H1 (cell line): ENCODE results near the gene GRXCR1. TPM values are rescaled to one million over a fixed set of nuclear protein-coding genes. Genes with fewer than 3 reads are reported as not detected.

Experiments used
- CTCF ChIA-PET: fragments of 300-600 bp; sonication (Branson Sonifier 250); formaldehyde crosslinking; loops from one replicate; lab custom pipeline; 2021; ENCODE audit not compliant: partially characterized antibody; lab: Charles Lee
- POLR2A ChIA-PET: fragments of 300-600 bp; sonication (Branson Sonifier 250); formaldehyde crosslinking; loops from one replicate; lab custom pipeline; 2021; ENCODE audit warnings: inconsistent platforms; ENCODE audit not compliant: partially characterized antibody; lab: Charles Lee
- DNase-seq, 2 experiments: peaks; one replicate each; pipeline versions ENCODE4 v3.0.0 to v3.0.0-alpha.2; 2010 to 2022; ENCODE audit warnings: low spot score in 2 of 2, low read depth in 1 of 2, mixed read lengths in 1 of 2
- FAIRE-seq: peaks from 2 replicates; lab custom pipeline; 2011; peaks lifted over from hg19 to GRCh38; lab: Jason Lieb, UNC
- H2AFZ ChIP-seq: 2 replicates; pipeline ENCODE4 v1.8.1; 2012; ENCODE audit warnings: low read length, inconsistent platforms
- H2AK5ac ChIP-seq: 2 replicates; pipeline ENCODE4 v1.6.1; 2013; ENCODE audit warnings: low read depth, low read length
- H2BK120ac ChIP-seq: replicated peaks from 2 replicates; pipeline ENCODE3; 2013; ENCODE audit warnings: low read depth, low read length, inconsistent platforms
- H2BK12ac ChIP-seq: 2 replicates; pipeline ENCODE4 v1.6.1; 2013; ENCODE audit warnings: low read depth, low read length
- H2BK15ac ChIP-seq: 2 replicates; pipeline ENCODE4 v1.6.1; 2013; ENCODE audit warnings: low read length
- H2BK20ac ChIP-seq: 2 replicates; pipeline ENCODE4 v1.6.1; 2013; ENCODE audit warnings: low read length
- H2BK5ac ChIP-seq: 2 replicates; pipeline ENCODE4 v1.6.1; 2013; ENCODE audit warnings: low read depth, low read length
- H3K14ac ChIP-seq: 2 replicates; pipeline ENCODE4 v1.6.1; 2013; ENCODE audit warnings: inconsistent platforms; ENCODE audit not compliant: insufficient read length
- H3K18ac ChIP-seq: 2 replicates; pipeline ENCODE4 v1.6.1; 2013; ENCODE audit warnings: low read length; ENCODE audit errors: extremely low read depth
- H3K23ac ChIP-seq: 2 replicates; pipeline ENCODE4 v1.6.1; 2013; ENCODE audit warnings: inconsistent platforms; ENCODE audit not compliant: insufficient read length
- H3K23me2 ChIP-seq: 2 replicates; pipeline ENCODE4 v1.6.1; 2013; ENCODE audit warnings: low read depth, low read length
- H3K27ac ChIP-seq: 2 replicates; pipeline ENCODE4 v1.6.1; 2011; ENCODE audit warnings: low read depth, low read length, inconsistent platforms
- H3K27me3 ChIP-seq, 4 experiments: replicated peaks in 1 of 4; 1 replicate in 1 of 4; 2 replicates in 3 of 4; pipeline versions ENCODE4 v1.6.1 to v1.8.1; 2011 to 2013; ENCODE audit warnings: low read length in 3 of 4, mild to moderate bottlenecking in 3 of 4, inconsistent platforms in 2 of 4, mixed read lengths in 2 of 4, moderate library complexity in 1 of 4; ENCODE audit not compliant: control insufficient read depth in 3 of 4, insufficient read depth in 3 of 4; ENCODE audit errors: extremely low read depth in 1 of 4
- H3K36me3 ChIP-seq, 4 experiments: 2 replicates each; pipeline versions ENCODE4 v1.6.1 to v1.8.1; 2011 to 2013; ENCODE audit warnings: mild to moderate bottlenecking in 4 of 4, low read length in 3 of 4, moderate library complexity in 2 of 4, control low read depth in 1 of 4, inconsistent platforms in 1 of 4; ENCODE audit not compliant: insufficient read depth in 4 of 4, control insufficient read depth in 2 of 4
- H3K4ac ChIP-seq: replicated peaks from 2 replicates; pipeline ENCODE3; 2013; ENCODE audit warnings: low read length, low read depth, mixed read lengths, inconsistent platforms; ENCODE audit not compliant: insufficient read length
- H3K4me1 ChIP-seq, 4 experiments: replicated peaks in 1 of 4; 1 replicate in 1 of 4; 2 replicates in 3 of 4; pipeline versions ENCODE4 v1.6.1 to v1.8.1; 2011 to 2013; ENCODE audit warnings: low read length in 3 of 4, inconsistent platforms in 2 of 4, mixed read lengths in 1 of 4; ENCODE audit not compliant: insufficient read depth in 4 of 4, control insufficient read depth in 3 of 4
- H3K4me2 ChIP-seq, 2 experiments: 2 replicates each; pipeline versions ENCODE4 v1.6.1 to v1.8.1; 2011 to 2013; ENCODE audit warnings: low read depth in 2 of 2, low read length in 2 of 2, control low read depth in 1 of 2, inconsistent platforms in 1 of 2, mild to moderate bottlenecking in 1 of 2; ENCODE audit not compliant: insufficient read depth in 1 of 2
- H3K4me3 ChIP-seq, 4 experiments: fragments of 200-600, 300-600 bp in 1 of 4; sonication (generic), shearing (Covaris generic), sonication (Bioruptor Twin) in 1 of 4; 2 replicates each; pipeline versions ENCODE4 v1.5.1 to v1.8.1; 2011 to 2016; ENCODE audit warnings: low read length in 4 of 4, low read depth in 3 of 4, control low read depth in 2 of 4, inconsistent platforms in 2 of 4, mild to moderate bottlenecking in 2 of 4, mixed read lengths in 1 of 4, moderate library complexity in 1 of 4; ENCODE audit not compliant: insufficient read depth in 2 of 4; ENCODE audit errors: extremely low read depth in 1 of 4
- H3K56ac ChIP-seq: replicated peaks from 2 replicates; pipeline ENCODE3; 2013; ENCODE audit warnings: low read depth, mild to moderate bottlenecking, mixed read lengths, low read length, inconsistent platforms; ENCODE audit not compliant: insufficient read length
- H3K79me1 ChIP-seq: 2 replicates; pipeline ENCODE4 v1.6.1; 2013; ENCODE audit warnings: low read depth, low read length, control low read depth
- H3K79me2 ChIP-seq, 2 experiments: 2 replicates each; pipeline versions ENCODE4 v1.6.1 to v1.8.1; 2012 to 2013; ENCODE audit warnings: low read length in 2 of 2, mild to moderate bottlenecking in 2 of 2, inconsistent platforms in 1 of 2; ENCODE audit not compliant: insufficient read depth in 2 of 2, control insufficient read depth in 1 of 2
- H3K9ac ChIP-seq, 4 experiments: replicated peaks in 1 of 4; 1 replicate in 1 of 4; 2 replicates in 3 of 4; pipeline versions ENCODE4 v1.6.1 to v1.8.1; 2011 to 2013; ENCODE audit warnings: low read depth in 3 of 4, low read length in 3 of 4, control low read depth in 2 of 4, mild to moderate bottlenecking in 2 of 4, moderate library complexity in 2 of 4, inconsistent platforms in 1 of 4; ENCODE audit errors: extremely low read depth in 1 of 4
- H3K9me3 ChIP-seq, 2 experiments: 2 replicates each; pipeline versions ENCODE4 v1.6.1 to v1.8.1; 2012 to 2013; ENCODE audit warnings: mild to moderate bottlenecking in 2 of 2, moderate library complexity in 2 of 2, control low read depth in 1 of 2, inconsistent platforms in 1 of 2, low read depth in 1 of 2, low read length in 1 of 2, mixed read lengths in 1 of 2; ENCODE audit not compliant: insufficient read depth in 2 of 2
- H4K20me1 ChIP-seq, 2 experiments: replicated peaks in 1 of 2; 2 replicates each; pipeline versions ENCODE3 to v1.8.1; 2011 to 2013; ENCODE audit warnings: inconsistent platforms in 2 of 2, low read length in 2 of 2, mild to moderate bottlenecking in 1 of 2; ENCODE audit not compliant: insufficient read depth in 2 of 2, control insufficient read depth in 1 of 2
- H4K5ac ChIP-seq: 2 replicates; pipeline ENCODE4 v1.6.1; 2013; ENCODE audit warnings: low read length, low read depth, mixed read lengths, inconsistent platforms; ENCODE audit not compliant: insufficient read length
- H4K8ac ChIP-seq: 2 replicates; pipeline ENCODE4 v1.8.0; 2013; ENCODE audit warnings: mild to moderate bottlenecking, moderate library complexity, low read length, inconsistent platforms; ENCODE audit not compliant: insufficient read depth; ENCODE audit errors: extremely low read depth
- H4K91ac ChIP-seq: replicated peaks from 2 replicates; pipeline ENCODE3; 2013; ENCODE audit warnings: low read length, mixed read lengths, inconsistent platforms; ENCODE audit not compliant: insufficient read length
- ASH2L ChIP-seq: fragments of 200-600, 300-600 bp; sonication (generic); IDR thresholded peaks from one replicate; pipeline ENCODE4 v1.7.1; 2017; ENCODE audit warnings: low read length
- BACH1 ChIP-seq: IDR thresholded peaks from 2 replicates; pipeline ENCODE4 v1.6.1; 2012; ENCODE audit warnings: low read length, improper control_type of control experiment
- CHD1 ChIP-seq: IDR thresholded peaks from 2 replicates; pipeline ENCODE4 v1.6.1; 2012; ENCODE audit warnings: low read depth, low read length, improper control_type of control experiment
- CHD2 ChIP-seq: IDR thresholded peaks from 2 replicates; pipeline ENCODE4 v1.6.1; 2012; ENCODE audit warnings: low read length, improper control_type of control experiment
- RFX5 ChIP-seq: IDR thresholded peaks from 2 replicates; pipeline ENCODE4 v1.6.1; 2011; ENCODE audit warnings: low read depth, low read length, improper control_type of control experiment, borderline replicate concordance
- RXRA ChIP-seq: IDR thresholded peaks from 2 replicates; pipeline ENCODE4 v1.6.1; 2011; ENCODE audit warnings: low read depth, mild to moderate bottlenecking, low read length, moderate library complexity; ENCODE audit not compliant: insufficient read depth
- SAP30 ChIP-seq: fragments of 300-600 bp; sonication (generic); IDR thresholded peaks from 2 replicates; pipeline ENCODE4 v1.7.1; 2012; ENCODE audit warnings: low read length, moderate library complexity, mild to moderate bottlenecking, inconsistent platforms; ENCODE audit not compliant: insufficient read depth, insufficient replicate concordance
- SP1 ChIP-seq: IDR thresholded peaks from 2 replicates; pipeline ENCODE4 v1.6.1; 2011; ENCODE audit warnings: low read depth, low read length
- SUZ12 ChIP-seq: fragments of 200-600 bp; sonication (generic); IDR thresholded peaks from 2 replicates; pipeline ENCODE4 v1.6.1; 2012; ENCODE audit warnings: mild to moderate bottlenecking, inconsistent platforms, low read length, moderate library complexity, mixed read lengths
- TBP ChIP-seq: IDR thresholded peaks from 2 replicates; pipeline ENCODE4 v1.6.1; 2011; ENCODE audit warnings: low read depth, low read length, improper control_type of control experiment
- TCF12 ChIP-seq: IDR thresholded peaks from 2 replicates; pipeline ENCODE4 v1.6.1; 2011; ENCODE audit warnings: low read depth, mild to moderate bottlenecking, low read length
- ZNF274 ChIP-seq: IDR thresholded peaks from 2 replicates; pipeline ENCODE4 v1.7.0; 2012; ENCODE audit warnings: low read length, borderline replicate concordance; ENCODE audit errors: extremely low read depth
- polyA plus RNA-seq, 7 experiments: library from polyadenylated mRNA; depleted of rRNA in 3 of 7; stranded (reverse) in 5 of 7; unstranded in 2 of 7; fragments of >200 nt in 5 of 7; fragments of 200-250 nt in 2 of 7; gene quantifications; 1 replicate in 5 of 7; 2 replicates in 1 of 7; 4 replicates in 1 of 7; pipeline versions ENCODE4 v1.2.1 to v1.2.3, GENCODE V29; 2011 to 2013; ENCODE audit warnings: missing spikeins in 2 of 7, mixed read lengths in 2 of 7
- total RNA-seq: library from RNA; stranded (reverse); fragmentation: NEBNext Ultra II Directional; extraction: Animal tissue kit (Norgen Biotek cat#: 25700); gene quantifications from 2 replicates; pipeline ENCODE4 v1.2.1, GENCODE V29; 2021
- TF ChIP-seq, protein P1 (sequence below): IDR thresholded peaks from 2 replicates; pipeline ENCODE4 v1.6.1; 2011; ENCODE audit warnings: low read depth, mild to moderate bottlenecking, low read length; ENCODE audit not compliant: insufficient read depth

The GRXCR1 gene
- total and polyA plus RNA-seq, 2 of the 8 experiments (the other 6 are each of a cell fraction or from before 2014, with no cell fraction given) = not detected

DNA sequence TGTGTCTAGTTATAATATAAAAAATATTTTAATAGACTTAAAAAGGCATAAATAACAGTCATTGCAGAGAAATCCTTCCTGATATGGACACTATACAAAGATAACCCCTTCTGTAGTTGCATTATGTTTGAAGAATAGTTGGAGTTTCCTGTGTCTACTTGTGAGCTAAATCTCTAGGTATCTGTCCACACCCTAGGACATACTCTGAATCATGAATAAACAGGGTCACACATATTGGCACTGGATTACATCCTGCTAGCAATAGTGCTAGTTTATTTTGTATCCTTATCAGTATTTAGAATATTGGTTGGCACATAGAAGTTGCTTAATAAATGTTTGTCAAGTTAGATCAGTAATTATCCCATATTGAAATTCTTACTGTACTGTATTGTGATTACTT, 173.9 kb downstream of the GRXCR1 start:
- no peak overlapping the region for H2BK120ac ChIP-seq
- ChIA-PET POLR2A (no interaction called here), CTCF (no interaction called here)
- H3K23me2 ChIP-seq = no peaks in the 10 kb centered on the region
- no peak overlapping the region for H3K4me3 ChIP-seq
- H3K36me3 ChIP-seq = no peaks in the 10 kb centered on the region
- no peak overlapping the region for H3K56ac ChIP-seq
- H3K4me2 ChIP-seq = no peak overlapping the region
- H4K20me1 ChIP-seq = no peaks in the 10 kb centered on the region
- no peak overlapping the region for H4K91ac ChIP-seq
- no peak overlapping the region for H3K9ac ChIP-seq
- H3K79me2 ChIP-seq = no peaks in the 10 kb centered on the region
- FAIRE-seq (no peak), DNase-seq (no peak)
- H3K23ac ChIP-seq = no peak overlapping the region
- H2BK5ac ChIP-seq = no peak overlapping the region
- H2AFZ ChIP-seq = no peak overlapping the region
- no peak overlapping the region for H3K27ac ChIP-seq
- no peak overlapping the region for H4K5ac ChIP-seq
- no peak overlapping the region for H3K4ac ChIP-seq
- H2BK20ac ChIP-seq = no peak overlapping the region
- no peak overlapping the region for H2BK12ac ChIP-seq
- TF ChIP-seq CHD1 (no peak), SP1 (no peak), ASH2L (no peak), CHD2 (no peak), SAP30 (no peak), BACH1 (no peak), ZNF274 (no peak), RFX5 (no peak), SUZ12 (no peak), RXRA (no peak), TBP (no peak), TCF12 (no peak)
- TF ChIP-seq, protein P1, sequence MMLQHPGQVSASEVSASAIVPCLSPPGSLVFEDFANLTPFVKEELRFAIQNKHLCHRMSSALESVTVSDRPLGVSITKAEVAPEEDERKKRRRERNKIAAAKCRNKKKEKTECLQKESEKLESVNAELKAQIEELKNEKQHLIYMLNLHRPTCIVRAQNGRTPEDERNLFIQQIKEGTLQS = no peak
- H2BK15ac ChIP-seq = no peak overlapping the region
- no peaks in the 10 kb centered on the region for H3K79me1 ChIP-seq
- no peak overlapping the region for H2AK5ac ChIP-seq
- no peak overlapping the region for H3K18ac ChIP-seq
- H3K14ac ChIP-seq = no peak overlapping the region
- H3K27me3 ChIP-seq = no peaks in the 10 kb centered on the region
- 0 out of 4 replicates have a peak, but pooled peaks cover 0 to 2% of the 10 kb centered on the region in 2 experiments for H3K9me3 ChIP-seq
- H4K8ac ChIP-seq = no peak overlapping the region
- peaks cover 0 to 7% (median 0%) of the 10 kb centered on the region in 4 experiments; a peak in 2 of 7 replicates for H3K4me1 ChIP-seq
